GM12801 (cell line): ENCODE data around the gene CACNB1.

ENCODE experiments used
- TF ChIP-seq, protein P1 (sequence below): IDR thresholded peaks from one replicate; pipeline ENCODE4 v1.5.1; 2011; ENCODE audit warnings: control low read depth; ENCODE audit not compliant: insufficient read length; ENCODE audit errors: extremely low read depth

The CACNB1 gene

DNA sequence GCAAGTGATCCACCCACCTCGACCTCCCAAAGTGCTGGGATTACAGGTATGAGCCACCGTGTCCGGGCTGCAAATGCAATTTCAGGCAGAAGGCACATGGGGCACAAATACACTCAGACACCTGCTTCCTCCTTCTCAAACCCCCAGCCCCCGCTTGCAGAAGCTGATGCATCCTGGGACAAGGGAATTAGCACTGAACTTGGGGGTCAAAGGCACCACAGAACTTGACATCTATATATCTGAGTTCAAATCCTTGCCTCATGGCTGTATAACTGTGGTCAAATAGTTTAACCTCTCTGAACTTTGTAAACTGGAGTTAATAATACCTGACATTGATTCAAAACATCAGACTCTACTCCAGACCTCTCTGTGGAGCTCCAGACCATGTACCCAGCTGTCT, 27.4 kb downstream of the CACNB1 start:
- TF ChIP-seq, protein P1, sequence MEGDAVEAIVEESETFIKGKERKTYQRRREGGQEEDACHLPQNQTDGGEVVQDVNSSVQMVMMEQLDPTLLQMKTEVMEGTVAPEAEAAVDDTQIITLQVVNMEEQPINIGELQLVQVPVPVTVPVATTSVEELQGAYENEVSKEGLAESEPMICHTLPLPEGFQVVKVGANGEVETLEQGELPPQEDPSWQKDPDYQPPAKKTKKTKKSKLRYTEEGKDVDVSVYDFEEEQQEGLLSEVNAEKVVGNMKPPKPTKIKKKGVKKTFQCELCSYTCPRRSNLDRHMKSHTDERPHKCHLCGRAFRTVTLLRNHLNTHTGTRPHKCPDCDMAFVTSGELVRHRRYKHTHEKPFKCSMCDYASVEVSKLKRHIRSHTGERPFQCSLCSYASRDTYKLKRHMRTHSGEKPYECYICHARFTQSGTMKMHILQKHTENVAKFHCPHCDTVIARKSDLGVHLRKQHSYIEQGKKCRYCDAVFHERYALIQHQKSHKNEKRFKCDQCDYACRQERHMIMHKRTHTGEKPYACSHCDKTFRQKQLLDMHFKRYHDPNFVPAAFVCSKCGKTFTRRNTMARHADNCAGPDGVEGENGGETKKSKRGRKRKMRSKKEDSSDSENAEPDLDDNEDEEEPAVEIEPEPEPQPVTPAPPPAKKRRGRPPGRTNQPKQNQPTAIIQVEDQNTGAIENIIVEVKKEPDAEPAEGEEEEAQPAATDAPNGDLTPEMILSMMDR = no peak

DNA sequence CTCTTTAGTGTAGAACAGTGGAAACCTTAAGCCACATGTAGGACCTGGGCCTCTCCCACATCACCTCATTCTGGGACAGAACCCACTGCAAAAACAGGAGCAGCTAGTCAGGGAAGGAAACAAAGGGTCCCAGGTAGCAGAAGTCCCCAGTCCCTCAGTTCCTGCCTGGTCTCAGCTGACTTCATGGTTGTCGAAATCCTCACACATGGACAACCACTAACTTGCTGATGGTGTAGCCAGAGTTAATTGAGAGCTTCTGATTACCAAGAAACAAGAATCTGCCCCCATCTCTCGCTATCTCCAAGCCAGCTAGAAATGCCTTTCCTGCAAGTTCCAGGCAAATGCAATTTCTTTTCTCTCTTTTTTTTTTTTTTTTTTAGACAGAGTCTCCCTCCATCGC, 28.0 kb downstream of the CACNB1 start:
- TF ChIP-seq, protein P1 = no peak

DNA sequence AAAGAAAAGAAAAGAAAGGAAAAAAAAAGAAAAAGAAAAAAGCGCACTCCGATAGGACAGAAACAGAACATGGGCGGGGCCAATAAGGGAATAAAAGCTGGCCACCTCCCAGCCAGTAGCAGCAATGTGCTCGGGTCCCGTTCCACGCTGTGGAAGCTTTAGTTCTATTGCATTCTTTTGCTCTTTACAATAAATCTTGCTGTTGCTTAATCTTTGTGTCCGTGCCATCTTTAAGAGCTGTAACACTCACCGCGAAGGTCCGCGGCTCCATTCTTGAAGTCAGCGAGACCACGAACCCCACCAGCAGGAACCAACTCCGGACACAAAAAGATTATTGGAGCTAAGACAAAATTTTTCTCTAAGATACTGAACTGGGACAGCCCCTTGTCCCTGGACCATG, 28.4 kb downstream of the CACNB1 start:
- TF ChIP-seq, protein P1 = no peak

DNA sequence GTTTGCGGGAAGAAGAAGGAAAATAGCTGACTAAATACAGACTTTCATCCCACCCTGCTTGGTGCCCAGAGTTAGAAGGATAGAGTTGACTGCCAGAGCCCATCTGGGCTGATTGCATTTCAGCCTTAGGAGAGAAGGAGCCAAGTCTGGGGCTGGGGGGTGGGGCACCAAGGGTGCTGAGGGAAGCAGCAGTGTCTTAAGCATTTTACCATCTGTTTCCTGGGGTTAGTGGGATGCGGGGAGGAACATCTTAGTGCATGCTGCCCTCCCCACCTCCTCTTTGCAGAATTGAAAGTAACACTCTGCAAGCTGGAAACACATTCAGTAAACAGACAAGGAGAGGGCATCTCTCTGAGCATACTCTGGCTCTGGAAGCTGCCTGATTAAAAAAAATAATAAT, 30.0 kb downstream of the CACNB1 start:
- TF ChIP-seq, protein P1 = no peak

DNA sequence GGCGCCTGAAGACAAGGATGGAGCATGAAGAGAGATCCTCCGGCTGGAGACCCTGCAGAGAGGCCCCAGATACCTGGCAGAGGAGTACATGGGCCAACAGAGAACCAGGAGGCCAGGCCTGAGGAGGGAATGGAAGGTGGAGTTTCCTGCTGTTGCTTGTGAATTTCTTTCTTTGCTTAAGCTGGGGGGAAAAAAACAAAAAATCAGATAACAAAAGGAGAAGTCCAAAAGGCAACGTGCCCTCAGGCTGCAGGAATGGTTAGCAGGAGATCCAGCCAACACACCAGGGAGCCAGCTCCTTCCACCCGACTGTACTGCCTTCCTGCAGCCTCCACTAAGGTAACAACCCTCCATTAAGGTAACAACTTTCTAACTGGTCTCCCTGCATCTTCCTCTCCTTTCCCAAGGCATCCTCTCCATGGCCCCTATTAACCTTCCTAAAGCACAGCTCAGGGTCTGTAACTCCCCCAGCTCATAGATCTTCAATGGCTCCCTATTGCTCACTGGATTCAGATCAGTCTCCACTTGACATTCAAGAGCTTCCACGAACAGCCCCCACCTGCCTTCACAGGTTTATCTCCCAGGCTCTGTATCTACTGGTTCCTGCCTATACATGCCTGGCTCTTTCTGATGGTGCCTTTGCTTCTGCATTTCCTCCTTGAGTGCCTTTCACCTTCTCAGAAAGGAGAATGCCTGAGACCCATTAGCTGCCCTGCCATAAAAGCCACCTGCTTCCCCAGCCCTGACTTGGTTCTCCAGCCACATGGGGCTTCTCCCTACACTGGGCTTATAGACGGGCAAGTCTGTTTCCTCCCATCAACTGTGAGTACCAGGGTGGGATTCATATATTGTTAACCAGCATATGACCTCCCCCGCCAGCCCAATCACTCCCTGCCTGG, 30.8 kb downstream of the CACNB1 start:
- TF ChIP-seq, protein P1 = no peak

DNA sequence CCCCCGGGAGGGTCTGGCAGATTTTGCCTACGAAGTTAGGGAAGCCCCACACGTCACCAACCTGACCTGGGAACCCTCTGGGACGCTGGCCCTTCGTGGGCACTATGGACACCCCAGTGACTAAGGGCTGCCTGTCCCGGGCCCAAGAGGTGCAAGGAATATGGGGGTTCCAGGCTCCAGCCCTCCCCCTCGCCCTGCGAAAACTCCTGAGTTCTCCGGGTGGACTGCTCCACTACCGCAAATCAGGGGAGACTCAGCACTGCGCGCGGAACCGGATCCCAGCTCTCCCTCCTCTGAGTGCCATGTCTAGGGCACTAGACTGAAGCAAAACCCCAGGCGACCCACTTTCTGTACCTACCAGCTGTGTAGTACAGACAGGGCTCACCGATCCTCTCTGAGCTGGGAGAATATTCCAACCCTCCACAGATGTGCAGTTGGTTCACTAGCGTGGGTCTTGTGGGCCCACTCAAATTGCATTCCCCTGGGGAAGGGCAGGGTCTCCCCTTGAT, 31.6 kb downstream of the CACNB1 start, which contains the start of gene ARL5C:
TSS of gene ARL5C (minus strand) at position 321 of the 509 bp plus-strand sequence. CDS start 401 bp downstream, outside the sequence.
- TF ChIP-seq, protein P1 = no peak

DNA sequence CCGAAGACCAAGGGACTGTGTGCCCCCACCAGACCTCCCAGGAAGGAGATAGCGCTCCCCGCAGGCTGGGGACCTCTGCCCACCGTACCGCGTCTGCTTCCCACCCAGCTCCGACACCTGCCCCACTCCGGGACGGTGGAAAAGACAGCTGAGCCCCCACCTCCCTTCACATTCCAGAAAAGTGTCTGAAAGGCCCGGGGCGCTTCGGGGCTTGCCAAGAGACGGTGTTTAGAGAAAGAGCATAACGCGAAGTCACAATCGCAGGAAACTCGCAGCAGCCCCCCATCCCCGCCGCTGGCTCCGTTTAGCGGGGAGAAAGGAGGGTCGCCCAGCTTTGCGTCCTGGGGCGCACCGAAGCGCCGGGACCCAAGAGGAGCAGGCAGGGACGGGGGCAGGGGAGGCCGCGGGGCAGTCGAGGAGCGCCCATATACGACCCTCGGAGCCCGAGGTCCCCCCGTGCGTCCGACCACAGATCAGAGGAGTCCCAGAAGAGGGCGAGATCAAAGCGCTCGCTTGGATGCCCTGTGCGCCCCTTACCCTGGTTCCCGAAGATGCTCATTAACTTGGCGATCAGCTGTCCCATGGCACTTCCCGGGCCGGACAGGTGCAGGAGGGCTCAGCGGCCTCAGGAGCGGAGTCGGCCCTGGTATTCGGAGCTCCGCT, 32.2 kb downstream of the CACNB1 start:
- TF ChIP-seq, protein P1 = no peak
